Hepatocyte (in vitro differentiated cells): ENCODE data around the gene AQP5. TPM values are rescaled to one million over a fixed set of nuclear protein-coding genes. Genes with fewer than 3 reads are reported as not detected.

Experiments used
- DNase-seq: peaks from one replicate; pipeline ENCODE4 v3.0.0-alpha.2; 2016; ENCODE audit warnings: low spot score
- H2AFZ ChIP-seq: fragments of 200-600 bp; sonication (generic); 2 replicates; pipeline ENCODE4 v1.6.0; 2016; ENCODE audit warnings: antibody characterized with exemption, mild to moderate bottlenecking
- H3K27ac ChIP-seq: fragments of 200-600 bp; sonication (generic); 2 replicates; pipeline ENCODE4 v1.5.1; 2016; ENCODE audit warnings: mild to moderate bottlenecking
- H3K27me3 ChIP-seq: fragments of 200-600 bp; sonication (generic); 2 replicates; pipeline ENCODE4 v1.6.1; 2016
- H3K36me3 ChIP-seq: fragments of 200-600 bp; sonication (generic); replicated peaks from 2 replicates; pipeline ENCODE4 v1.5.1; 2016; ENCODE audit warnings: low read depth; ENCODE audit not compliant: insufficient read depth
- H3K4me1 ChIP-seq: fragments of 200-600 bp; sonication (generic); 2 replicates; pipeline ENCODE4 v1.5.1; 2016; ENCODE audit warnings: mild to moderate bottlenecking, moderate library complexity; ENCODE audit not compliant: insufficient read depth
- H3K4me2 ChIP-seq: fragments of 200-600 bp; sonication (generic); 2 replicates; pipeline ENCODE4 v1.6.0; 2016
- H3K4me3 ChIP-seq: fragments of 200-600 bp; sonication (generic); 2 replicates; pipeline ENCODE4 v1.5.1; 2016; ENCODE audit warnings: mild to moderate bottlenecking
- H3K79me2 ChIP-seq: fragments of 200-600 bp; sonication (generic); 2 replicates; pipeline ENCODE4 v1.6.0; 2017; ENCODE audit warnings: mild to moderate bottlenecking
- H3K9me2 ChIP-seq: fragments of 200-600 bp; sonication (generic); replicated peaks from 2 replicates; pipeline ENCODE4 v1.6.0; 2017; ENCODE audit warnings: mild to moderate bottlenecking; ENCODE audit not compliant: insufficient read depth
- H3K9me3 ChIP-seq: fragments of 200-600 bp; sonication (generic); 2 replicates; pipeline ENCODE4 v1.5.1; 2016; ENCODE audit warnings: low read depth, mild to moderate bottlenecking
- H4K20me1 ChIP-seq: fragments of 200-600 bp; sonication (generic); 2 replicates; pipeline ENCODE4 v1.6.0; 2016; ENCODE audit warnings: mild to moderate bottlenecking; ENCODE audit not compliant: insufficient read depth, poor library complexity, severe bottlenecking
- CTCF ChIP-seq: fragments of 200-600 bp; sonication (generic); IDR thresholded peaks from 2 replicates; pipeline ENCODE4 v1.5.1; 2016; ENCODE audit warnings: antibody characterized with exemption, mild to moderate bottlenecking; ENCODE audit not compliant: poor library complexity
- EZH2 ChIP-seq: fragments of 200-600 bp; sonication (generic); IDR thresholded peaks from 2 replicates; pipeline ENCODE4 v1.6.1; 2016; ENCODE audit warnings: antibody characterized with exemption, mild to moderate bottlenecking, borderline replicate concordance
- EZH2phosphoT487 ChIP-seq: fragments of 200-600 bp; sonication (generic); IDR thresholded peaks from one replicate; pipeline ENCODE4 v1.6.1; 2018; ENCODE audit warnings: antibody characterized with exemption, mild to moderate bottlenecking, low read depth, moderate library complexity; ENCODE audit not compliant: unreplicated experiment, severe bottlenecking
- WGBS: methylation state at CpG from one replicate; pipeline ENCODE4 v1.1.6; 2016; ENCODE audit warnings: low lambda C conversion rate; ENCODE audit errors: missing lambda C conversion rate; 5-methylcytosine and 5-hydroxymethylcytosine counted together
- polyA plus RNA-seq: library from polyadenylated mRNA; unstranded; fragments of >200 nt; fragmentation: Nextera tagmentation; extraction: Ambion mirVana; gene quantifications from 2 replicates; pipeline ENCODE4 v1.2.1, GENCODE V29; 2016
- total RNA-seq: library from RNA; depleted of rRNA; stranded (reverse); fragments of >200 nt; gene quantifications from 2 replicates; pipeline ENCODE4 v1.2.3, GENCODE V29; 2014

Gene AQP5
- total and polyA plus RNA-seq, 2 experiments from 2014 or later = 0.50 to 1.2 TPM

DNA sequence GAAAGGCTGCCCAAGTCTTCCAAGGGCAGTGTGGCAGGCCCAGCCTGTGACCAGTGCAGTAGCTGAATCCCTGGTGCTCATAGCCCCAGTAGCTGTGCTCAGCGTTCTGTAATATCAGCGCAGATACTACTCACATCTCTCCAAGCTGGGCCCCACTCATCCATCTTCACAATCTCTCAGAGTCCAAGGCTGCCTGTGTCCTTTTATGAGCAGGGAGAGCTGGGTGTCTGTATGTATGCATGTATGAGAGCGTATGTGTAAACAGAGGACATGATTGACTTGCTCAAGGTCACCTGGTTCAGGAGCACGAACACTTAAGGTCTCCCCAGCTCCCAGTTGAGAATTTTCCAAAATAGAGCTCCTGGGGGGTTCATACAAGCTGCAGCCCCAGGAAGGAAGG is 16.5 kb downstream of the AQP5 start:
- no peaks in the 10 kb centered on the region for H4K20me1 ChIP-seq
- WGBS = 70% methylated on average over 4 of the region's 4 CpGs
- H3K79me2 ChIP-seq = no peaks in the 10 kb centered on the region
- no peak overlapping the region for H3K4me3 ChIP-seq
- H2AFZ ChIP-seq = no peak overlapping the region
- H3K27ac ChIP-seq = no peak overlapping the region
- TF ChIP-seq EZH2 = no peak
- no peak for TF ChIP-seq EZH2phosphoT487
- TF ChIP-seq CTCF = no peak
- no peak for DNase-seq
- H3K4me2 ChIP-seq = no peak overlapping the region
- no peaks in the 10 kb centered on the region for H3K36me3 ChIP-seq
- no peaks in the 10 kb centered on the region for H3K27me3 ChIP-seq
- peaks cover 13% of the 10 kb centered on the region for H3K4me1 ChIP-seq
- H3K9me2 ChIP-seq = no peaks in the 10 kb centered on the region
- H3K9me3 ChIP-seq = no peaks in the 10 kb centered on the region

DNA sequence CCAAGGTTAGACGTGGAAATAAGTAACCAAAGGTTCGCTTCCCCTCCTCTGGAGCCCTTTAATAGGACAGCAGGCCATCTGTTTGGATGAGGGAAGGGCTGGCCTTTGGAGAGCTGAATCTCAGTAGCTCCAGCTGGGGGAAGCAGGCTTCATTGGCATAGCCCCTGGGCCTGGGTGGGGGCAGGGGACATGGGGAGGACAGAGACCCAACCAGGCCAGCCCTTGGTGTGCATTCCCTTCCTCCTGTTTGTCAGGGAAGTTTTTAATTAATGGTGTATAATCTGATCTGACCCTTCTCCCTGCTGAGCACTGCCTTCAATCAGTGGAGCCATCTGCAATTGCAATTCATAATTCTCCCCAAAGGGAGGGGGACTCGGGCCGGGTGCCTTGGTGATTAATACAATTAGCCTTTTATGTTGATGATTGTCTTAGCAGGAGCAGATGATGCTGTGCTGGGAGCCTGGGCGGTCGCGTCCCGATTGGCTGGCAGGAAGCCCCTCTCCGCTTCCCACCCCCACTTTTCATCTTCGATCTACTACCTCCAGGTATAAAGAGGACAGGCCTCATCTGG is 17.4 kb downstream of the AQP5 start:
- TF ChIP-seq EZH2 (no peak), CTCF (no peak), EZH2phosphoT487 (no peak)
- no peaks in the 10 kb centered on the region for H4K20me1 ChIP-seq
- no peaks in the 10 kb centered on the region for H3K27me3 ChIP-seq
- H3K27ac ChIP-seq = no peak overlapping the region
- H3K9me3 ChIP-seq = no peaks in the 10 kb centered on the region
- DNase-seq = no peak
- H3K4me3 ChIP-seq = no peak overlapping the region
- 80% methylated on average over 10 of the region's 10 CpGs for WGBS
- no peaks in the 10 kb centered on the region for H3K36me3 ChIP-seq
- no peak overlapping the region for H2AFZ ChIP-seq
- no peak overlapping the region for H3K4me2 ChIP-seq
- H3K9me2 ChIP-seq = no peaks in the 10 kb centered on the region
- H3K79me2 ChIP-seq = no peaks in the 10 kb centered on the region
- H3K4me1 ChIP-seq = peaks cover 15% of the 10 kb centered on the region

DNA sequence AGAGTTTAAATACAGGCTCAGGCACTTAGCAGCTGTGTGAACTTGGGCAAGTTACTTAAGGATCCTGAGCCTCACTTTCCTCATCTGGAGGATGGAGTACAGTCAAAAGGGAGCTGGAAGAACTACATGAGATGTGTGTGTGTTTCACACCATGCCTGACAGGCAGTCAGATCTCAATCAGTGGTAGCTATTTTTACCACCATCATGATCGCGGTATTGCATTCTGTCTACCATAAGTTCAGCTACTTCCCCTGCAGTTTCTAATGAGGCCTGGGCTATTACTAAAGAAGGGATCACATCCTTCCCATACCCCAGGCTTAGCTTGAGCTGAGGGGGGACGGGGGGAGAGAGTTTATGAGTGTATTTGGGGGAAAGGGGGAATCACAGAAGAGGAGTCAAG is 18.1 kb downstream of the AQP5 start:
- H4K20me1 ChIP-seq = no peaks in the 10 kb centered on the region
- WGBS = 96% methylated on average over 3 of the region's 3 CpGs

More for the DNA sequence above, 18.1 kb downstream of the AQP5 start:
- Histone ChIP-seq H3K27me3 (no peaks in the 10 kb centered on the region), H3K79me2 (no peaks in the 10 kb centered on the region), H3K36me3 (no peaks in the 10 kb centered on the region), H3K4me3 (no peak overlapping the region), H3K9me3 (no peaks in the 10 kb centered on the region), H3K4me1 (peaks cover 19% of the 10 kb centered on the region), H2AFZ (no peak overlapping the region), H3K4me2 (no peak overlapping the region), H3K9me2 (no peaks in the 10 kb centered on the region), H3K27ac (no peak overlapping the region)
- TF ChIP-seq EZH2 (no peak), CTCF (no peak), EZH2phosphoT487 (no peak)
- no peak for DNase-seq
